Measurements from ENCODE around the gene P2RX5.

DNA sequence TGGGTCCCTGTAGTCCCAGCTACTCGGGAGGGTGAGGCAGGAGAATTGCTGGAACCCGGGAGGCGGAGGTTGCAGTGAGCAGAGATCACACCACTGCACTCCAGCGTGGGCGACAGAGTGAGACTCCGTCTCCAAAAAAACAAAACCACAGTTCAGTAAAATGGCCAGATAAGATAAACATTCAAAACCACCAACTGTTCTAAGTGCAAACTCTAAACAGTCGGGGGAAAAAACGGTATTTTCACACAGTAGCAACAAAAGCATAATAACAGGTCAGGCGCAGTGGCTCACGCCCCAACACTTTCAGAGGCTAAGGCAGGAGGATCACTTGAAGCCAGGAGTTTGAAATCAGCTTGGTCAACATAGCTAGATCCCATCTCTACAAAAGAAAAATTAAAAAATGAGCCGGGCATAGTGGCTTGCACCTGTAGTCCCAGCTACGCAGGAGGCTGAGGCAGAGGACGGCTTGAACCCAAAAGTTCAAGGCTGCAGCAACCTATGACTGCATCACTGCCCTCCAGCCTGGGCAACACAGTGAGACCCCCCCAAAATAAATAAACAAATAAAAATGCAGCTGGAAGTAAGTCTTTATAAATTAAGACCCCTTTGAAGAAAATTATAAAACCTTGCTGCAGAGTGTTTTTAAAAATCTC, 17.0 kb upstream of the P2RX5 start:
- TF ChIP-seq, protein P1, sequence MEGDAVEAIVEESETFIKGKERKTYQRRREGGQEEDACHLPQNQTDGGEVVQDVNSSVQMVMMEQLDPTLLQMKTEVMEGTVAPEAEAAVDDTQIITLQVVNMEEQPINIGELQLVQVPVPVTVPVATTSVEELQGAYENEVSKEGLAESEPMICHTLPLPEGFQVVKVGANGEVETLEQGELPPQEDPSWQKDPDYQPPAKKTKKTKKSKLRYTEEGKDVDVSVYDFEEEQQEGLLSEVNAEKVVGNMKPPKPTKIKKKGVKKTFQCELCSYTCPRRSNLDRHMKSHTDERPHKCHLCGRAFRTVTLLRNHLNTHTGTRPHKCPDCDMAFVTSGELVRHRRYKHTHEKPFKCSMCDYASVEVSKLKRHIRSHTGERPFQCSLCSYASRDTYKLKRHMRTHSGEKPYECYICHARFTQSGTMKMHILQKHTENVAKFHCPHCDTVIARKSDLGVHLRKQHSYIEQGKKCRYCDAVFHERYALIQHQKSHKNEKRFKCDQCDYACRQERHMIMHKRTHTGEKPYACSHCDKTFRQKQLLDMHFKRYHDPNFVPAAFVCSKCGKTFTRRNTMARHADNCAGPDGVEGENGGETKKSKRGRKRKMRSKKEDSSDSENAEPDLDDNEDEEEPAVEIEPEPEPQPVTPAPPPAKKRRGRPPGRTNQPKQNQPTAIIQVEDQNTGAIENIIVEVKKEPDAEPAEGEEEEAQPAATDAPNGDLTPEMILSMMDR (IDR thresholded peaks at IDR 0.05) = no peak
- TF ChIP-seq POLR2A (IDR thresholded peaks at IDR 0.05) = no peak

All from heart left ventricle (tissue), 13 donors.